NCI-H1417 (cell line): ENCODE results near the gene PPP2R5A.
A peak's percentile ranks its signal among the peaks of the same experiment; 100 is the strongest.
"Not testable (repeated sequence)": the region's sequence is repeated elsewhere in the genome, so short reads cannot be mapped to it uniquely, and the experiment has no call there.

Source experiments
- DNase-seq, 3 experiments: peaks; one replicate each; lab custom pipeline; 2025; lab: John Stamatoyannopoulos, UW

The PPP2R5A gene

DNA sequence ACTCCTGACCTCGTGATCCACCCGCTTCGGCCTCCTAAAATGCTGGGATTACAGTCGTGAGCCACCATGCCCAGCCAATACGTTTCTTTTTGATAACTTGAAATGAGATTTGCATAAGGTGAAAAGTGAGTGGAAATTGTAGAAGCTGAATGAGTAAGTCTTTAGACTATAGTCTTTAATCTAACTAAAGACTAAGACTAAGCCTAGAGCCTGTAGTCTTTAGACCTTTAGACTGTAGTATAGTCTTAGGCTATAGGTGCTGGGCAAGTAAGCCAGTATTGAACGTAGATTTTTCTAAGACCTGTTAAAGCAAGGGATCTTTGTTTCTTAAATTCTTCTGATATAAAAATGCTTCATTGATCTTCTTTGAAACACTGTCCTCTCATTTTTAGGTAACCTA is 12.1 kb downstream of the PPP2R5A start:
- no peak for DNase-seq

DNA sequence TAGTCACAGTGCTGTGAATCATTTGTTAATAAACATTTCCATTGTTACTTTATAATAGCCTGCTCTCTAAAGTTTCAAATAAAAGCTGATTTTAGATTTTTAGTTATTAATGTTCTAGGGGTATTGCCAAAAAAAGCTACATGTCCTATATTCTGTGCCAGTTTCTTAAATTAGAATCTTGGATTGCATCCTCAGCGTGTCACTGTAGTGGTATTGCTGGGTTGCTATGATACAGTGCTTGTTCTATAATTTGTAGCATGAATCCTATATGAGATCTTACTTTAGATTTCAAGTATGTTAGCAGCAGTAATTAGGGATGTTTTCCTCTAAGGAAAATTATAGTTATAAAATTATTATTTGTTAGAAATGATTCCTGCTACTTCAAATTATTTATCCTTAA is 16.4 kb downstream of the PPP2R5A start:
- DNase-seq, result no peak

DNA sequence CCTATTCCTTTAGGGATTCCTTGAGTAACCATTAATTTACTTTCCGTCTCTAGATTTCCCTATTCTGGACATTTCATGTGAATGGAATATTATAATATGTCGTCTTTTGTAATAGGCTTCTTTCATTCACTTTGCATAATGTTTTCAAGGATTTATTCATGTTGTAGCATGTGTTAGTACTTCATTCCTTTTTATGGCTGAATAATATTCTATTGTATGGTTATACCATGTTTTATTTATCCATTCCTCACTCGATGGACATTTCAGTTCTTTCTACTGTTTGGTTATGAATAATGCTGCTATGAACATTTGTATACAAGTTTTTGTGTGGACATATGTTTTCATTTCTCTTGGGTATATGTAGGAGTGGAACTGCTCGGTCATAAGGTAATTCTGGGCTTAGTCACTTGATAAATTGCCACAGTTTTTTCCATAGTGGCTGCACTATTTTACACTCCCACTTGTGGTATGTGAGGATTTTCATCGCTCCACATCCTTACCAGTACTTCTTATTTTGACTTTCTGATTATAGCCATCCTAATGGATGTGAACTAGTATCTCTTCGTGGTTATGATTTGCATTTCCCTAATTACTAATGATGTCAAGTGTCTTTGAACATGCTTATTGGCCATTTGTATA is 17.7 kb downstream of the PPP2R5A start:
- no peak for DNase-seq

DNA sequence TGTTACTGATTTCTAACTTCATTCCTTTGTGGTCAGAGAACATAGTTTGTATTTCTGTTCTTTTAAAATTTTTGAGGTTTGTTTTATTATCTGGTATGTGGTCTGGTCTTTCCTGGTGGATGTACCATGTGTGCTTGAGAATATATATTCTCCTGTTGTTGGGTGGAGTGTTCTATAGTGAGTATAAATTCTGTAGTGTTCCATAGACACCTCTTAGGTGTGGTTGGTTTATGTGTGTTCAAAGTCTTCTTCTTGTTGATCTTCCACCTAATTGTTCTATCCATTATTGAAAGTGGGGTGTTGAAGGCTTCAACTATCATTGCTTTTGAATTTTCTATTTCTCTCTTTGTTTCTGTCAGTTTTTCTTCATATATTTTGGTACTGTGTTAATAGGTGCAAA is 20.1 kb downstream of the PPP2R5A start:
- no peak for DNase-seq

DNA sequence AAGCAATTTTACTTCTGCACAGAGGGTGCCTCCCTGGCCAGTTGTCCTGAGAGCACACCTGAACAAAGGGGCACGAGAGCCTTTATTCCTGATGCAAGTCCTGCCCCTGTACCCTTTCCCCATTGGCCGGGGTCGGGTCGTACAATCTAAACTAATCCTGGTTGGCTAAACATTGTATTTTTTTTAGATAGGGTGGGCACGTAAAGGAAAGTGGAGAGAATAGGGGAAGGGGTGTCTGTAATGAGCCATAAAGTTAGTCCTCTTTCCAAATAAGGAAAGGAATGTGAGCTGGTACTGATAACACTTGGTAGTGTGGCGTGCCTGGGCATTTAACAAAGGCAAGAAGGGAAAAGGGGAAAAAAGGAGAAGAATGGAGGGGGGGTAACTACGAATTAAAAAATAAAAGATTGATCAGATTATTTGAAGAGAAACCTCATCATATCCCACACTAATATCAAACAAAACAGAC is 20.8 kb downstream of the PPP2R5A start:
- DNase-seq, result not testable (repeated sequence)

DNA sequence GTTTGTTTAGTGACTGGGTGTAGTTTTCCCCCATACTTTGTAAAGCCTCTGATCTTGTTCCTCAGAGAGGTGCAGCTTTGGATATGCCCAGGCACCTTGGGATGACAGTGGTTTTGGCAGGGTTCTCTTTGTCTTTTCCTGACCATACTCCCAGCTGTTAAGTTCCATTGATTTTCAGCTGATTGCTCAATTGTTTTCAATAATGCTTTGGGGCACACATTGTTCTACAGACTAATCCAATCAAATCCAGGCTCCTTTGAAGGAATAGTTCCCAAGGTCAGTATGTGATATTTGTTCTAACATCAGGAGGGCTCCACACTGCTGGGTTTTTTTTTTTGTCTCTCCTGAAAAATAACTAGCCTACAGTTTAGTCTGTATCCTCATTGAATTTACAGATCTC is 24.8 kb downstream of the PPP2R5A start:
- DNase-seq, result peak in 1 of 3 experiments; percentile 21

DNA sequence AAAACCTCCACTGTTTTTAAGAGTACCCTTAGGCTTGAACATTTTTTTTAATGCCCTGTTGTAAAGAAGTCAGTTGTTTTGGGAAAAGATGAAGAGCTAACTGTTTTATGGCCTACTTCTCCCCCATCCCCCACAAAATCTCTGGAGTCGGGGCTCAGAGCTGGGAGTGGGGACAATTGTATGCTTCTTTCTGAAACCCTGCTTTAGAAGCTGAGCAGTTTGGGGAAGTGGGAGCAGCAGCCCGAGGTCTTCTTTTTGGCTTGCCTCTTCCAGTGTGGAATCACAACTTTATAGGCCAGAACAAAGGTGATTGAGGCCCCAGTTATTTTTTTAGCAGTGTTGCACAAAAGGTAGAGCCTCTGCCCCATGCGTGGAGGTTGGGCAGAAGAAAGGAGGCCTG is 25.2 kb downstream of the PPP2R5A start:
- no peak for DNase-seq

DNA sequence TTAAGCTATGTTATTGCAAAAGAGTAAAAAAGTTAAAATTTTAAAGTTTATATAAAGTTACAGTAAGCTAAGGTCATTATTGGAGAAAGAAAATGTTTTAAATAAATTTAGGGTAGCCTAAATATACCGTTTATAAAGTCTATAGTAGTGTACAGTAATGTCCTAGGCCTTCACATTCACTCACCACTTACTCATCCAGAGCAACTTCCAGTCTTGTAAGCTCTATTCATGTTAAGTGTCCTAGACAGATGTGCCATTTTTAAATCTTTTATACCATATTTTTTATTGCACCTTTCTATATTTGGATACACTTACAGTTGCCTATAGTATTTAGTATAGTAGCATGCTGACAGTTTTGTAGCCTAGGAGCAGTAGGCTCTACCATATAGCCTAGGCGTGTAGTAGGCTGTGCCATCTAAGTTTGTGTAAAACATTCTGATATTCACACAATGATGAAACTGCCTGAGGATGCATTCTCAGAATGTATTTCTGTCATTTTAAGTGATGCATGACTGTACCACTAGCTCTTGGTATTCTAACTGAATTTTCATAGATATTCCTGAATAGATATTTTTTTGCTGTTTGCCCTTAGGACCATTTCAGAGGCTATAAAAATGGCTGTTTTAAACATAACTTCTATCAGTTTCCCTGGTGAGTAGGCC is 26.8 kb downstream of the PPP2R5A start:
- DNase-seq, result no peak

DNA sequence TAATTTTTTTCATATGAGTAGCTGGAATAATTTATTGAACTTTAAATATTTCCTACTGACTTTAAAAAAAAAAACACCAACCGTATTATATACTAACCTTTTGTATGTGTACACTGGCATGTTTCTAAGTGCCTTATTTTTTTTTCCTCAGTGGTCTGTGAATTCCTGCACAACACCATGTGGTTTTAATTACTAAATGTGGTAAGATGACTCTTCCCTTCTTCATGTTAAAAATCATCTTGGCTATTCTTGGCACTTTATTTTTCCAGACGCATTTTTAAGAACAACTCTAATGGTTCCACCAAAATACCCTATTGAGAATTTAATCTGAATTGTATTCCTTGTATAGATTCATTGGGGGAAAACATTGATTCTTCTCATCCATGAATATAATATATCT is 28.4 kb downstream of the PPP2R5A start:
- DNase-seq, result no peak

DNA sequence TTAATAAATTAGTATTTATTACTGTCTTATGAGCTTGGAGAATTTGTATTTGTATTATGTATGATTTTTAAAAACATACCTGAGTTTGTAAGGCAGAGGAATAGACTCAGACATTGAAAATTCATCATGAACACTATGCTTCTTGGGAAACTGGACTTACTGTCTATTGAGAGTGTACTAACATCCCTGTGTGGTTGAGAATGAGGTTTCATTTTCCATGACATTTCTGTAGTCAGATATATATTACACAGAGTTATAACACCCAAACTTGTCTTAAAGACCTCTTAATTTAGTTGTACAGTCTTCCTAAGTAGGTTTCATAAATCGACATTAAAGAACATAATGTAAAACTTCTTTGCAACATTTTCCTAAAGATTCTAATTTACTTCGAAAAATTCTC is 30.0 kb downstream of the PPP2R5A start:
- DNase-seq, result no peak

DNA sequence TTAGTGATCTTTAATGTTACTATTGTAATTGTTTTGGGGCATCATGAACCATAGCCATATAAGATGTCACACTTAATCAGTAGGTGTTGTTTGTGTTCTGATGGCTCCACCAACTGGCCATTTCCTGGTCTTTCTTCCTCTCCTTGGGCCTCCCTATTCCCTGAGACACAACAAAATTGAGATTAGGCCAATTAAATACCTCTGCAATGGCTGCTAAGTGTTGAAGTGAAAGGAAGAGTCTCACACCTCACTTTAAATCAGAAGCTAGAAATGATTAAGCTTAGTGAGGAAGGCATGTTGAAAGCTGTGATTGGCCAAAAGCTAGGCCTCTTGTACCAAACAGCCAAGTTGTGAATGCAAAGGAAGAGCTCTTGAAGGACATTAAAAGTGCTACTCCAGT is 30.7 kb downstream of the PPP2R5A start:
- DNase-seq, result peak in 2 of 3 experiments; percentile 10 to 50

DNA sequence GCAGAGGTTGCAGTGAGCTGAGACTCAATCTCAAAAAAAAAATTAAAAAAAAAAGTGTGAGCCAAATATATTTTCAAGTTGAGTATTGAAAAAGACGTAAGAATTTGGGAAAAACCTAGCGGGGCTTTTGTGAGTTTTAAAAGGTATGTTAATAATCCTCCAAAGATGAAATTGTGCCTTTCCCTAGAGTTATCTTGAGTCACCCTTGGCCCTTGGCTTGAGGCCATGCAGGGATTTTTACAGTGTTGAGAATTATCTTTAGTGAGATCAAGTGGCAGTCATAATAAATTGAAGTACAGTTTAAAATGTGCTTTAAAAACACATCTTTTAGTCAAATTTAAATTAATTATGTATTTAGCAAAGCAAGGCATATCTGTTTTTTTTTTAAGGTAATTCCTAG is 32.7 kb downstream of the PPP2R5A start:
- no peak for DNase-seq

DNA sequence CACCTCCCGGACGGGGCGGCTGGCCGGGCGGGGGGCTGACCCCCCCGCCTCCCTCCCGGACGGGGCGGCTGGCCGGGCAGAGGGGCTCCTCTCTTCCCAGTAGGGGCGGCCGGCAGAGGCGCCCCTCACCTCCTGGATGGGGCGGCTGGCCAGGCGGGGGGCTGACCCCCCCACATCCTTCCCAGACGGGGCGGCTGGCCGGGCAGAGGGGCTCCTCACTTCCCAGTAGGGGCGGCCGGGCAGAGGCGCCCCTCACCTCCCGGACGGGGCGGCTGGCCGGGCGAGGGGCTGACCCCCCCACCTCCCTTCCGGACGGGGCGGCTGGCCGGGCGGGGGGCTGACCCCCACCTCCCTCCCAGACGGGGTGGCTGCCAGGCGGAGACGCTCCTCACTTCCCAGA is 35.8 kb downstream of the PPP2R5A start:
- DNase-seq, result not testable (repeated sequence)

DNA sequence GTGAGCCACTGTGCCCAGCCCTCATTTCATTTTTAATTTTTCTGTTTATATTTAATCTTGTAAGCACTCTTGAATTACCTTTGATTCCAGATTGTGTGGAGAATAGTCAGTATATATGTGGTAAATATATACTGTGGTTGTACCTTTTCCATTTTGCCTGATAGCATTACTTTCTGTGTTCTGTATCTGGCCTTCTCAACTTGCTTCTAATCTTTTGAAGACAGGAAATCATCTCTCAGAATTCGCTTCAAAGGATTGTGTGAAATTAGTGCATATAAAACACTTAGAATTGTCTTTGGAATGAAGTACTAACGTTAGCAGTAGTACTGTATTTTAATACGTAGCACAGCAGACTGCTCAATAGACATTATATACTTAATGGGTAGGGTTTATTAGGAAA is 37.9 kb downstream of the PPP2R5A start:
- no peak for DNase-seq

DNA sequence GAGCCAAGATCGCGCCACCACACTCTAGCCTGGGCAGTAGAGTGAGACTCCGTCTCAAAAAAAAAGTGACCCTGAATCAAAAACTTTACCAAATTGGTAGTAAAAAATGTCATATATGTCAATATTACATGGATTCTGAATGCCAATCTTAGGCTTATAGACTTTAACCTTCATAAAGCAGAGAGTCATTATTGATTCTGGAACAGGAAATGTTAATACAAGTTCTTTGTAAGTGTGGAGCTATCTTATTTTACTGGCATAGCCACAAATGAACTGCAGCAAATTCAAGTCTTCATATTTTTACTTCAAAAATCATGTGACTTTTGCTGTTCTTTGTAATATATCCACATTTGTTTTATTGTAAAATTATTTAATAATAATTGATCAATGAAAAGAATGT is 41.3 kb downstream of the PPP2R5A start:
- no peak for DNase-seq

DNA sequence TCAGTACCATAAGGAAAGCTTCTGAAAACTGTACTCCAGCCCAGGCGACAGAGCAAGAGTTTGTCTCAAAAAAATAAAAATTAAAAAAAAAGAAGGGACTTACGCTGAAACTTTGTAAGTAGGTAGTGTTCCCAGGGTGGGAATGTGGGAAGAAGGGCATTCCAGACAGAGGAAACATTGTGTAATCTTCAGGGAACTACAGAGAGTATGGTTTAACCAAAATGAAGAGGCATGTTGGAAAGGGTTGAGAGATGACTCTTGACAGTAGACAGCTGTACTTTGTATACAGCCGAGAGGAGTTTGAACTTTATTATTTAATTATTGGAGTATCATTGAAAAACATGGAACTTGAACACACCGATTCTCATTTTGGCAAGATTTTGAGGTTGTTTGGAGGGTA is 43.0 kb downstream of the PPP2R5A start:
- no peak for DNase-seq

DNA sequence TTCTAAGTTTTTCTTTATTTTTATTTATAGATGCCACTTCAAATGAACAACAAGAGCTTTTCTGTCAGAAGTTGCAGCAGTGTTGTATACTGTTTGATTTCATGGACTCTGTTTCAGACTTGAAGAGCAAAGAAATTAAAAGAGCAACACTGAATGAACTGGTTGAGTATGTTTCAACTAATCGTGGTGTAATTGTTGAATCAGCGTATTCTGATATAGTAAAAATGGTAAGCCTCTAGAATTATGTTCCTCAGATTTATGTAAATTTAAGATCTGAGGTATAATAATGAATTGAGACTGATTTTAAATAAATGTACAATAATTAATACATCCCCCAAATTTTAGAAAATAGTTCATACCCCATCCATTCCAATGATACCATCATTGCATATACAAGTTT is 43.9 kb downstream of the PPP2R5A start:
- no peak for DNase-seq

DNA sequence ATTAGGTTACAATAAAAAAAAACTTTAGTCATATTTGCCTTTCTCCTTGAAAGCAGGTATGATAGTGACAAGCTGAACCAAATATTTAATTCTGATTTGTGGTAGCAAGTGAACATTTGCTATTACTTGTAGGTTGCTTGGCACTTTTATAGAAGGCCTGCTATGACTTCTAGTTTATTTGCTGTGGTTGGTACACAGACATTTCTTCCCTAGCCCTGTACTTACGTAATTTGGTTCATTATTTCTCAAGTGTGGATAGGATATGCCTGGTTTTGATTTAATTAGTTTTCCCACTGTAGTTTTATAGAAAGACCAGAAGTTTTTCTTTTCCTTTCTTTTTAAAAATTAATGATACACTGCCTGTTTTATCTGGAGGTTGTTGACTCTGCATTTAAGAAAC is 55.9 kb downstream of the PPP2R5A start:
- no peak for DNase-seq

DNA sequence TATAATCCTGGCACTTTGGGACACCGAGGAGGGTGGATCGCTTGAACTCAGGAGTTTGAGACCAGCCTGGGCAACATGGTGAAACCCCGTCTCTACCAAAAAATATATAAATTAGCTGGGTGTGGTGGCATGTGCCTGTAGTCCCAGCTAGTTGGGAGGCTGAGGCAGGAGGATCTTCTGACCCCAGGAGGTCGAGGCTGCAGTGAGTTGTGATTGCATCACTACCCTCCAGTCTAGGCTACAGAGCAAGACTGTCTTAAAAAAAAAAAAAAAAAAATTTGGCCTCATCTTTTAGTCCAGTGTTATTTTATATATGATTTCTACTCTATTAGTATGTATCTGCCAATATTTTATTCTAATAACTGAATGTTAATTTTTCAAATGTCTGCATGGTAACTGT is 59.7 kb downstream of the PPP2R5A start:
- DNase-seq, result no peak

DNA sequence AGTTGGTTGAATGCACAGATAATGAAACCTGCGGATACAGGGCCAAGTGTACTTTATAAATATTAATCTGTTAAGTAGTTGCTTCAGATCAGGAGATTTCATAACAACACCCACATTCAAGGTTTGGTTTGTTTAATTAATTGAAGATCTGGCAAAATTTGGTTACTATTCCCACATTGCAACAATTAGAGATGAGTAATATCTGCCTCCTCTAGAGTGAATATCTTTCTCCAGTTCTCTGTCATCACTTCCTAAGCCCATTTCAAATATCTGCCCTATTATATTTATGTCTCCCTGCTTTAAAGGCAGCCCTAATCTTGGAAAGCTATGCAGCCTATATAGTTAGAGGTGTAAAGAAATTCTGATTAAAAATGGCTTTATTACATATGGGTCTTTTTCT is 61.4 kb downstream of the PPP2R5A start:
- DNase-seq, result no peak

DNA sequence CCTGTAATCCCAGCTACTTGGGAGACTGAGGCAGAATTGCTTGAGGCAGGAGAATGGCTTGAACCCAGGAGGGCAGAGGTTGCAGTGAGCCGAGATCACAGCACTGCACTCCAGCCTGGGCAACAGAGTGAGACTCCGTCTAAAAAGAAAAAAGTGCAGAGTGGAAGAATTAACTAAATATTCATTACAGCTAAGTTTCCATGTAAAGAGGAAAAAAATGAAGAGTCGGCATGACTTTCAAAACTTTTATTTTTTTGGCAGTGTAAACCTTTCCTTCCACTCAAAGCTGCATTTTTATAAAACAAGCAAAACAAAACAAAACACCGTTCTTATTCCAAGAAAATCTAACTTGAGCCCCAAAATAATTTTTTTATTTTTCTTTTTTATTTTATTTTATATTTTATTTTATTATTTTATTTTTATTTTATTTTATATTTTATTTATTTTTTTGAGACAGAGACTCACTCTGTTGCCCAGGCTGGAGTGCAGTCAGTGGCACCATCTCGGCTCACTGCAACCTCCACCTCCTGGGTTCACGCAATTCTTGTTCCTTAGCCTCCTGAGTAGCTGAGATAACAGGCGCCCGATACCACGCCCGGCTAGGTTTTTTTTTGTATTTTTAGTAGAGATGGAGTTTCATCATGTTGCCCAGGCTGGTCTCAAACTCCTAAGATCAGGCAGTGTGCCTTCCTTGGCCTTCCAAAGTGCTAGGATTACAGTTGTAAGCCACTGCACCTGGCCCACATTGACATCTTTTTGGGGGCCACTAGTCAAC is 66.6 kb downstream of the PPP2R5A start:
- DNase-seq, result no peak

DNA sequence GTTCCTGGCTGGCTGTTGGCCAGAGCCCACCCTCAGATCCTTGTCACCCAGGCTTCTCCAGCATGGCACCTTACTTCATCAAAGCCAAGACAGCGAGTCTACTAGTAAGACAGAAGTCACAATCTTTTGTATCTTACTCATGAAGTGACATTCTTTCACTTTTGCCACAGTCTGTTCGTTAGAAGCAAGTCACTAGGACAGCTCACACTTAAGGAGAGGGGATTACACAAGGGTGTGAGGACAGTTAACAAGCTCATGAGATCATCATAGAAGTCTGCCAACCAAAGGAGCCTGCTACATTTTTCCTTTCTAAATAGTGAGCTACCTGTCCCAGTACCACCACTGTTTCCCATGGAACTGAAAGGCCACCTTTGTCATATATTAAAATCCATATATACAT is 68.0 kb downstream of the PPP2R5A start:
- DNase-seq, result no peak

DNA sequence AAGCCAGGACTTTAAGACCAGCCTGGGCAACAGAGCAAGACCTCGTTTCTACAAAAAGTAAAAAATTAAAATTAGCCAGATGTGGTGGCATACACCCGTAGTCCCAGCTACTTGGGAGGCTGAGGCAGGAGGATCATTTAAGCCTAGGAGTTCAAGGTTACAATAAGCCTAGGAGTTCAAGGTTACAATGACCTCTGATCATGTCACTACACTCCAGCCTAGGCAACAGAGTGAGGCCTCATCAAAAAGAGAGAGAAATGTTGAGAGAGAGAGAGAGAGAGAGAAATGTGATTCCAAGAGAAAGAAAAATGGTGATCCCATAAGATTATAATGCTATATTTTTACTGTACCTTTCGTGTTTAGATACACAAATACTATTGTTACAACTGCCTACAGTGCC is 69.3 kb downstream of the PPP2R5A start:
- no peak for DNase-seq
